NCI-H446 treated with DMSO at 0.1 percent for 48 hours (cell line): Measurements from ENCODE around the gene CHM.
"Not testable (repeated sequence)": the region's sequence is repeated elsewhere in the genome, so short reads cannot be mapped to it uniquely, and the experiment has no call there.

Experiments
- DNase-seq: peaks from one replicate; lab custom pipeline; 2025; lab: John Stamatoyannopoulos, UW

CHM gene

GRCh38 chrX:85995641-85996040 lies 51.7 kb downstream of the CHM start:
- DNase-seq, result no peak

- no peak for DNase-seq
Measured at GRCh38 chrX:85994797-85995196, 52.6 kb downstream of the CHM start.

GRCh38 chrX:85994228-85994627 lies 53.1 kb downstream of the CHM start:
- DNase-seq, result no peak

- no peak for DNase-seq
Measured at GRCh38 chrX:85993539-85994197, 53.7 kb downstream of the CHM start.

GRCh38 chrX:85992811-85993229 lies 54.5 kb downstream of the CHM start:
- DNase-seq, result no peak

- DNase-seq, result no peak
Measured at GRCh38 chrX:85988353-85988752, 59.0 kb downstream of the CHM start.

GRCh38 chrX:85980286-85980685 lies 67.1 kb downstream of the CHM start:
- no peak for DNase-seq

GRCh38 chrX:85977218-85977617 lies 70.1 kb downstream of the CHM start:
- no peak for DNase-seq

GRCh38 chrX:85972351-85972750 lies 75.0 kb downstream of the CHM start:
- DNase-seq, result not testable (repeated sequence)

- DNase-seq, result no peak
Measured at GRCh38 chrX:85964744-85965143, 82.6 kb downstream of the CHM start.

- DNase-seq, result no peak
Measured at GRCh38 chrX:85963736-85964135, 83.6 kb downstream of the CHM start.

- DNase-seq, result no peak
Measured at GRCh38 chrX:85955510-85955909, 91.8 kb downstream of the CHM start.

GRCh38 chrX:85944751-85945150 lies 102.6 kb downstream of the CHM start:
- not testable (repeated sequence) for DNase-seq

GRCh38 chrX:85941275-85941674 lies 106.1 kb downstream of the CHM start:
- DNase-seq, result no peak

- DNase-seq, result not testable (repeated sequence)
Measured at GRCh38 chrX:85939942-85940341, 107.4 kb downstream of the CHM start.

- DNase-seq, result not testable (repeated sequence)
Measured at GRCh38 chrX:85934399-85934798, 113.0 kb downstream of the CHM start.

GRCh38 chrX:85930099-85930498 lies 117.3 kb downstream of the CHM start:
- DNase-seq, result no peak

- DNase-seq, result no peak
Measured at GRCh38 chrX:85928606-85929005, 118.8 kb downstream of the CHM start.

- DNase-seq, result no peak
Measured at GRCh38 chrX:85927740-85928139, 119.6 kb downstream of the CHM start.

- no peak for DNase-seq
Measured at GRCh38 chrX:85922821-85923220, 124.5 kb downstream of the CHM start.

- DNase-seq, result not testable (repeated sequence)
Measured at GRCh38 chrX:85916656-85917280, 130.6 kb downstream of the CHM start.

GRCh38 chrX:85914431-85914830 lies 132.9 kb downstream of the CHM start:
- no peak for DNase-seq

- no peak for DNase-seq
Measured at GRCh38 chrX:85907316-85907715, 140.0 kb downstream of the CHM start.

- no peak for DNase-seq
Measured at GRCh38 chrX:85906399-85906798, 141.0 kb downstream of the CHM start.
